Mesendoderm (in vitro differentiated cells): ENCODE data around the gene TADA2A.
A peak's percentile ranks its signal among the peaks of the same experiment; 100 is the strongest.

Source experiments
- DNase-seq: peaks from one replicate; pipeline ENCODE4 v3.0.0; 2013
- H2AK5ac ChIP-seq: 2 replicates; pipeline ENCODE4 v1.6.1; 2013; ENCODE audit warnings: low read length, inconsistent platforms
- H2BK120ac ChIP-seq: 2 replicates; pipeline ENCODE4 v1.6.1; 2013; ENCODE audit warnings: low read depth, mild to moderate bottlenecking, low read length, moderate library complexity, mixed read lengths
- H2BK15ac ChIP-seq: replicated peaks from 2 replicates; pipeline ENCODE4 v1.6.1; 2013; ENCODE audit warnings: low read depth, mild to moderate bottlenecking, moderate library complexity
- H2BK5ac ChIP-seq: 2 replicates; pipeline ENCODE4 v1.6.1; 2013; ENCODE audit warnings: low read length, inconsistent platforms
- H3K18ac ChIP-seq: 2 replicates; pipeline ENCODE4 v1.6.1; 2013; ENCODE audit warnings: mild to moderate bottlenecking, low read length, mixed read lengths
- H3K23ac ChIP-seq: one replicate; pipeline ENCODE4 v1.6.1; 2013; ENCODE audit warnings: low read length
- H3K27ac ChIP-seq: 2 replicates; pipeline ENCODE4 v1.5.1; 2013; ENCODE audit warnings: low read depth, mild to moderate bottlenecking, inconsistent platforms, low read length, moderate library complexity
- H3K27me3 ChIP-seq: 2 replicates; pipeline ENCODE4 v1.6.1; 2013; ENCODE audit warnings: low read length, control low read depth, mild to moderate bottlenecking, inconsistent platforms; ENCODE audit not compliant: insufficient read depth, poor library complexity
- H3K36me3 ChIP-seq: 2 replicates; pipeline ENCODE4 v1.6.1; 2013; ENCODE audit warnings: low read length, inconsistent platforms; ENCODE audit not compliant: control insufficient read depth, insufficient read depth
- H3K4ac ChIP-seq: one replicate; pipeline ENCODE4 v1.6.1; 2013; ENCODE audit warnings: low read depth, mild to moderate bottlenecking, low read length, moderate library complexity
- H3K4me1 ChIP-seq: 2 replicates; pipeline ENCODE4 v1.6.1; 2013; ENCODE audit warnings: low read depth, low read length, inconsistent platforms; ENCODE audit not compliant: control insufficient read depth
- H3K4me2 ChIP-seq: 2 replicates; pipeline ENCODE4 v1.6.1; 2013; ENCODE audit warnings: low read length
- H3K4me3 ChIP-seq: 2 replicates; pipeline ENCODE4 v1.5.1; 2013; ENCODE audit warnings: mild to moderate bottlenecking, low read length
- H3K56ac ChIP-seq: one replicate; pipeline ENCODE4 v1.6.1; 2013; ENCODE audit warnings: low read length
- H3K79me1 ChIP-seq: 2 replicates; pipeline ENCODE4 v1.6.1; 2013; ENCODE audit warnings: low read length, inconsistent platforms
- H3K79me2 ChIP-seq: 2 replicates; pipeline ENCODE4 v1.6.1; 2013; ENCODE audit warnings: mild to moderate bottlenecking, low read length; ENCODE audit not compliant: control insufficient read depth, insufficient read depth
- H3K9ac ChIP-seq: 2 replicates; pipeline ENCODE4 v1.6.1; 2013; ENCODE audit warnings: low read length, inconsistent platforms
- H4K5ac ChIP-seq: one replicate; pipeline ENCODE4 v1.6.1; 2013; ENCODE audit warnings: low read length
- H4K8ac ChIP-seq: one replicate; pipeline ENCODE4 v1.6.1; 2013; ENCODE audit warnings: low read depth, mild to moderate bottlenecking, control low read depth, low read length, moderate library complexity
- WGBS: extraction: QIAGEN DNeasy Blood & Tissue Kit; methylation state at CpG from one replicate; pipeline ENCODE4 v1.1.7; 2013; ENCODE audit warnings: low lambda C conversion rate, missing lambda C conversion rate; ENCODE audit not compliant: insufficient coverage; ENCODE audit errors: extremely low coverage; 5-methylcytosine and 5-hydroxymethylcytosine counted together

The TADA2A gene

GRCh38 chr17:37502009-37502936, 95.6 kb downstream of the TADA2A start:
- Histone ChIP-seq H4K5ac (no peak overlapping the region), H3K79me2 (no peaks in the 10 kb centered on the region), H3K4me2 (no peak overlapping the region), H3K4ac (no peak overlapping the region), H3K4me1 (no peaks in the 10 kb centered on the region), H3K4me3 (no peak overlapping the region), H2BK5ac (no peak overlapping the region), H3K27ac (no peak overlapping the region), H3K18ac (no peak overlapping the region), H3K27me3 (no peaks in the 10 kb centered on the region), H3K79me1 (no peaks in the 10 kb centered on the region), H3K9ac (no peak overlapping the region), H4K8ac (no peak overlapping the region), H3K56ac (no peak overlapping the region), H3K23ac (no peak overlapping the region), H2AK5ac (no peak overlapping the region), H2BK120ac (no peak overlapping the region), H2BK15ac (no peak overlapping the region), H3K36me3 (no peaks in the 10 kb centered on the region)
- no peak for DNase-seq
- no CpG with 5 or more reads among the region's 10 CpGs for WGBS

- H3K18ac ChIP-seq = no peak overlapping the region
- no peaks in the 10 kb centered on the region for H3K79me1 ChIP-seq
- no peak overlapping the region for H3K4me3 ChIP-seq
- no peaks in the 10 kb centered on the region for H3K36me3 ChIP-seq
- H3K4me2 ChIP-seq = no peak overlapping the region
- no peak overlapping the region for H4K5ac ChIP-seq
- no peak overlapping the region for H2AK5ac ChIP-seq
- no peaks in the 10 kb centered on the region for H3K79me2 ChIP-seq
- no peak overlapping the region for H3K9ac ChIP-seq
- no peak overlapping the region for H3K4ac ChIP-seq
- H2BK5ac ChIP-seq = no peak overlapping the region
- H3K56ac ChIP-seq = no peak overlapping the region
- no peak overlapping the region for H2BK15ac ChIP-seq
- no peak overlapping the region for H2BK120ac ChIP-seq
- WGBS = no CpG with 5 or more reads among the region's 6 CpGs
- no peak overlapping the region for H3K23ac ChIP-seq
- H3K4me1 ChIP-seq = no peaks in the 10 kb centered on the region
- no peak overlapping the region for H3K27ac ChIP-seq
- H4K8ac ChIP-seq = no peak overlapping the region
- no peaks in the 10 kb centered on the region for H3K27me3 ChIP-seq
- DNase-seq = no peak
Observed at GRCh38 chr17:37503148-37503547, 96.5 kb downstream of the TADA2A start.

GRCh38 chr17:37505333-37505732, 98.6 kb downstream of the TADA2A start:
- no peak overlapping the region for H3K4ac ChIP-seq
- no peak overlapping the region for H3K23ac ChIP-seq
- no peak overlapping the region for H2BK15ac ChIP-seq
- no peak overlapping the region for H4K5ac ChIP-seq
- H3K27me3 ChIP-seq = no peaks in the 10 kb centered on the region
- H3K4me3 ChIP-seq = no peak overlapping the region
- no peak overlapping the region for H2BK120ac ChIP-seq
- no peak for DNase-seq
- H2BK5ac ChIP-seq = no peak overlapping the region
- no peaks in the 10 kb centered on the region for H3K36me3 ChIP-seq
- H3K56ac ChIP-seq = no peak overlapping the region
- H3K27ac ChIP-seq = no peak overlapping the region
- H4K8ac ChIP-seq = no peak overlapping the region
- no peaks in the 10 kb centered on the region for H3K79me2 ChIP-seq
- no CpG with 5 or more reads among the region's 3 CpGs for WGBS
- H3K9ac ChIP-seq = no peak overlapping the region
- no peak overlapping the region for H2AK5ac ChIP-seq
- H3K4me1 ChIP-seq = no peaks in the 10 kb centered on the region
- no peaks in the 10 kb centered on the region for H3K79me1 ChIP-seq
- no peak overlapping the region for H3K4me2 ChIP-seq
- H3K18ac ChIP-seq = no peak overlapping the region

- peak; percentile 89 for DNase-seq
- Histone ChIP-seq H3K4me2 (no peak overlapping the region), H3K27me3 (no peaks in the 10 kb centered on the region), H3K18ac (no peak overlapping the region), H3K79me1 (no peaks in the 10 kb centered on the region), H3K27ac (no peak overlapping the region), H2AK5ac (no peak overlapping the region), H3K4me3 (no peak overlapping the region), H4K8ac (no peak overlapping the region), H3K9ac (no peak overlapping the region), H3K36me3 (no peaks in the 10 kb centered on the region), H3K79me2 (no peaks in the 10 kb centered on the region), H3K4me1 (no peaks in the 10 kb centered on the region), H4K5ac (no peak overlapping the region), H2BK120ac (no peak overlapping the region), H3K4ac (no peak overlapping the region), H3K56ac (no peak overlapping the region), H2BK5ac (no peak overlapping the region), H2BK15ac (no peak overlapping the region), H3K23ac (no peak overlapping the region)
- WGBS = no CpG with 5 or more reads among the region's 10 CpGs
Observed at GRCh38 chr17:37506678-37507077, 100.0 kb downstream of the TADA2A start.

- H3K4me3 ChIP-seq = no peak overlapping the region
Observed at GRCh38 chr17:37507111-37507510, 100.4 kb downstream of the TADA2A start.

More at GRCh38 chr17:37507111-37507510, 100.4 kb downstream of the TADA2A start:
- H3K79me2 ChIP-seq = no peaks in the 10 kb centered on the region
- H4K8ac ChIP-seq = no peak overlapping the region
- no peak overlapping the region for H3K27ac ChIP-seq
- H3K4ac ChIP-seq = no peak overlapping the region
- H3K9ac ChIP-seq = no peak overlapping the region
- no peak overlapping the region for H3K4me2 ChIP-seq
- H3K4me1 ChIP-seq = no peaks in the 10 kb centered on the region
- no peak overlapping the region for H2BK15ac ChIP-seq
- no peaks in the 10 kb centered on the region for H3K36me3 ChIP-seq
- no peak overlapping the region for H2BK5ac ChIP-seq
- H3K23ac ChIP-seq = no peak overlapping the region
- peak overlapping the region; percentile 15 for H3K56ac ChIP-seq
- no CpG with 5 or more reads among the region's 9 CpGs for WGBS
- no peaks in the 10 kb centered on the region for H3K79me1 ChIP-seq
- no peak overlapping the region for H2AK5ac ChIP-seq
- H3K18ac ChIP-seq = no peak overlapping the region
- no peaks in the 10 kb centered on the region for H3K27me3 ChIP-seq
- no peak overlapping the region for H2BK120ac ChIP-seq
- H4K5ac ChIP-seq = no peak overlapping the region
- DNase-seq = no peak
